Measurements from ENCODE around the gene LRCOL1.
"Not testable (repeated sequence)": the region's sequence is repeated elsewhere in the genome, so short reads cannot be mapped to it uniquely, and the experiment has no call there.

The LRCOL1 gene

DNA sequence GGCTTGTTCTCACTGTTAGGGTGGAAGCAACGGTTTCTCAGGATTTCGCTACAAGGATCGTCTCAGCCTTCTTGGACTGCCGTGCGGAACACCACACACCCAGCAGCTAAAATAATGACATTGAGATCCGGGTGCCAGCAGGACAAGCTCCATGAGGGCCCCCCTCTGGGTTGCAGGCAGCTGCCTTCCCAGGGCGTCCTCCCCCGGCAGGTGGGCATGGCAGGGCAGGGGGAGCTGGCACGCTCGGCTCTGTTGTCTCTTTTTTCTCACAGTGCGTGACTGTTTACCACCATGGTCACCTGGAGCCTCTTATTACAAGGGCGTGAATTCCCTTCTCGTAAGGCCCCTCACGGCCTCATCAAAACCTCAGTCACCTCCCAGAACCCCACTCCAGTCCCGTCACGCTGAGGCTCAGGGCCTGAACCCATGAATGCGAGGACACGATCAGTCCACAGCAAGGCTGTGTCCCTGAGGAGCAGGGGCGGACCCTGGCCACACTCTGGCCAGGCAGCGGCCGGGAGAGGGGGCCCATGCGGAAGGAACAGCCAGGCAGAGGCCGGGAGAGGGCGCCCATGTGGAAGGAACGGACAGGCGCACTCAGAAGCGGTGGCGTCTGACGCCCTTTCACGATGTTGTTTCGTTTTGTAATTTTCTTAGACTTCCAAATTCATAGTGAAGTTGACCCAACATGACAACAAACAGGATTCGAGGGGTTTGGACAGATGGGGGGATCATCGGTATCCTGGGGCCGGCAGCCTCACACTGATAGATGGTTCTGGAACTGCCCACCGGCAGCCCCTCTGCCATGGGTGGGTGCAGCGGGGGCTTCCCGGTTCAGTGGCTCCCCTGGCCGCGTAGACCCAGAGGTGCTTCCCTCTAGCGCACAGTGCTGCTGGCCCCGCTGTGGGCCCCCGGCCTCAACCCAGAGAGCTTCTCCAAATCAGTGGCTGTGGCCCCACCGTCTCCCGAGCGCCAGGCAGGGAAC lies 10.0 kb downstream of the LRCOL1 start:
- no peak for DNase-seq

- not testable (repeated sequence) for DNase-seq
Measured at GRCh38 chr12:132599502-132599901, 10.9 kb downstream of the LRCOL1 start.

- DNase-seq: no peak
Measured at GRCh38 chr12:132597333-132598316, 12.8 kb downstream of the LRCOL1 start.

- no peak for DNase-seq
Measured at GRCh38 chr12:132596016-132596415, 14.4 kb downstream of the LRCOL1 start.

DNA sequence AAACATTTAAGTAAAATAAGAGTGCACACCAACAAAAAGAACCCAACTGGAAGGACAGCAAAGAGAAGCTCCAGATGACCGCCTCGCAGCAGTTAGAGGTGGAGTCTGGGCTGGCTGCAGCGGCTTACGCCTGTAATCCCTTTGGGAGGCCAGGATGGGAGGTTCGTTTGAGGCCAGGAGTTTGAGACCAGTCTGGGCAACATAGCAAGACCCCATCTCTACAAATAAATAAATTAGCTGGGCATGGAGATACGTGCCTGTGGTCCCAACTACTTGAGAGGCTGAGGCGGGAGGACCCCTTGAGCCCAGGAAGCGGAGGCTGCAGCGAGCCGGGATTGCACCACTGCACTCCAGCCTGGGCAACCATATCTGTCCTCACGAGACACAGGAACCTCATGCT lies 15.2 kb downstream of the LRCOL1 start:
- DNase-seq: no peak

GRCh38 chr12:132593938-132594358 lies 16.4 kb downstream of the LRCOL1 start:
- DNase-seq: peak; percentile 82 to 97

GRCh38 chr12:132593521-132593920 lies 16.9 kb downstream of the LRCOL1 start:
- DNase-seq: no peak

- DNase-seq: no peak
Measured at GRCh38 chr12:132593071-132593470, 17.3 kb downstream of the LRCOL1 start.

DNA sequence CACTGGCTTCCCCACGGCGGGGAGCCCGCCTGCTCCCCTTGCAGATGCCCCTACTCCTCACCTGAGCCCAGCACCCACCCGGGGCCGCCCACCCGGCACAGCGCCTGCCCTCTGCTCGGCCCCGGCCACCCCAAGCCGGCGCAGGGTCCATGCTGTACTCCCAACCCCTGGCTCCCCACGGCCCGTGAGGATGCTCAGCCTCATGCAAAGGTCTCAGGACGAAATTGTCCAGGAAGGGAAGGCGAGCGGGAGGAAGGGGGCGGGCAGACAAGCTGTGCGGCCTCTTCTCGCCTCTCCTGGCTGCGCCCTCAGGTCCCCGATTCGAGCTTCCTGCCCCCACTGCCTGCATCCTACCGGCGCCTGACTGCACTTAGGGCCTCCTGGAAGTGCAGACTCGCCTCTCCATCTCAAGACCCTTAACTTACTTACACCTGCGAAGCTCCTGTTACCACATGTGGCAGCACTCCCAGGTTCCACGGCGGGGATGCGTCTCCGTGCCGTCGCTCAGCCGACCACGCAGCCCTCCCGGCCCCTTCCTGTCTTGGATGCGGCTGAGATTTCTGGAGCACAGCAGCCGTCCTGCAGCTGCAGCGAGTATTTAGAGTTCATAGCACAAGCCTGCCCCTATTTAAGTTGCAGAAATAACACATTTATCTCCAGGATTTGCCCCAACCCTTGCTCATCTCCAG lies 18.0 kb downstream of the LRCOL1 start:
- no peak for DNase-seq

- no peak for DNase-seq
Measured at GRCh38 chr12:132591107-132591935, 19.1 kb downstream of the LRCOL1 start.

DNA sequence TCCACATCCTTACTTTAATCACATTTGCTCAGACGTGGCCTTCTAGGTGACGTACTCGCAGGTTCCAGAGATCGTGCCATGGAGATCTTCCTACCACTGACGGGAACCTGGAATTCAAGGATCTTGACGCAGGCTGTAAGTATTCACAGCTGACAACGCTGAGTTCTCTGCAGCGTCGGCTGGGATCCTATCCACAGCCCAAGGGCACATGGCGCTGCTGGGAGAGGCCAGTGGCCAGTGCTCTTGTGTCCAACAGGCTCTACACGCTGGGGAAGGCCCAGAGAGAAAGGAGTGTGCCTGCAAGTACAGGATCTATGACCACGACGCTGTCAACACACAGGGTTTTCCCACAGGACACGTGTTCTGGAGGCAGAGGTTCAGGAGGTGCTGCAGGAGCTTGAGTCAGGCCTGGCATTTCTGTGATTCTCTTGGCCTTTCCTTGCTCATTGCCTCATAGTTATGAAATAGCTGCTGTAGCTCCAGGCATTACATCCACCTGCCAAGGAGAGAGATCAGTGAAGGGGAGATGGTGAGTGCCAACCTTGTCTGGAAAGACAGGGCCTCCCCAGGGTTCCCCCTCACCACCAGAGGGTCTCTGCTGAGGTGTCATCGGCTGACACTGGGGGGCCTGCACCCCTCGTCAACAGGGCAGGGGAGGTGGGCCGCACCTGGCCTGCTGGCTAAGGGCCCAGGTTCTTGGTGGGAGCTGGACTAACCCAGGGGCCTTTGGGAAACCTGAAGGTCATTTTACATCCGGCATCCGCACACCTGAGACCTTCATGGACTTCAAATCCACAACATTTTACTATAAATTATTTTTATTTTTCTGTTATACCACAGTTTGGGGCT lies 21.3 kb downstream of the LRCOL1 start:
- no peak for DNase-seq

DNA sequence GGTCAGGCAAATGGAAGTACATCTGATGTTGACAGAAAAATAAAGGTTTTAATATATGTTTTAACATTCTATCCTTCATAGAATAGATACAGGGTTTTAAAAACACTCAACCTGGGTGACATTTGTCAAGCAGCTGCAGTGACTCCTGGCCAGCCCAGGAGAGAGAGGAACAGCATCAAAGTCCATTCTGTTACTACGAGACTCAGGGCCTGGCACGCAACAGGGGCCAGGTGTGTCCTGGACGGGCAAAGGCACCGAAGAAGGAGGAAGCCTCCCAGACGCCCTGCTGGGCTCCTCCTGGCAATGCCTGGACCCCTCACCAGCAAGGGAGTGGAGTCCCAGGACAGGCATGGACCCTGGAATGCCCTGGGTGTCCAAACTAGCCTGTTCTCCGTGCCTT lies 22.1 kb downstream of the LRCOL1 start:
- no peak for DNase-seq

DNA sequence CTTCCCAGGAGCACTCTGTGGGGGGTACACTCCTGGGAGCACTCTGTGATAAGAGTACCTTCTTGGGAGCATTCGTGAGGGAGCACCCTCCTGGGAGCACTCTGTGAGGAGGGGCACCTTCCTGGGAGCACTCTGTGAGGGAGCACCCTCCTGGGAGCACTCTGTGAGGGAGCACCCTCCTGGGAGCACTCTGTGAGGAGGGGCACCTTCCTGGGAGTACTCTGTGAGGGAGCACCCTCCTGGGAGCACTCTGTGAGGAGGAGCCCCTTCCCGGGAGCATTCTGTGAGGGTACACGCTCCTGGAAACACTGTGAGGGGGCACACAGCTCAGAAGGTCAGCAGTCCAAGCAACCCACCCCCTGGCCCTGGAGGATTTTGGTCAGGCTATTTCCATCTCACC lies 22.6 kb downstream of the LRCOL1 start:
- DNase-seq: no peak

DNA sequence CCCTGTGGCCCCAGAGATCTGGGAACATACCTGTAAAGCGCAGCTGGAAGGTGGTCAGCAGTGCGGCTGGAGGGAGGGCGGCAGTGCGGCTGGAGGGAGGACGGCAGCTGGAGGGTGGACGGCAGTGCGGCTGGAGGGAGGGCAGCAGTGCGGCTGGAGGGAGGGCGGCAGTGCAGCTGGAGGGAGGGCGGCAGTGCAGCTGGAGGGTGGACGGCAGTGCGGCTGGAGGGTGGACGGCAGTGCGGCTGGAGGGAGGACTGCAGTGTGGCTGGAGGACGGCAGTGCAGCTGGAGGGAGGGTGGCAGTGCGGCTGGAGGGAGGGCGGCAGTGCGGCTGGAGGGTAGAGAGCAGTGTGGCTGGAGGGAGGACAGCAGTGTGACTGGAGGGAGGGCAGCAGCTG lies 23.5 kb downstream of the LRCOL1 start:
- DNase-seq: no peak

DNA sequence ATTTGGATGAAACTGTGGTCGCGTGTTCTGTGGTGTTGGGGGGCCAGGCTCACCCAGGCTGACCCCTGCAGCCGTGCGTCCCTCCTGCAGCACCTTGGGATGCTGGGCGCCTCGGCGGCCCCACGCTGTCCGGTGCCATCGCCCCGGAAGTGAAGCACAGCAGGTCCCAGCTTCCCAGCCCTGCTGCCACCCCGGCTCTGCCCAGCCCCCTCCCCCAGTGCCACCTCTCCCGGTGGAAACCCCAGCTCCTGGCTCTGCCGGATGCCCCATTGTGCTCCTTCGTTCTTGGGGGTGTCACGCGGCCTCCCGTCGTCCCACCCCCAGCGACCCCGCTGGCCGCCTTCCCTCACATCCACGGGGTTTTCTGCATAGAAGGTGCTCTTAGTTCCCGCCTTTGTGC lies 25.2 kb downstream of the LRCOL1 start:
- DNase-seq: no peak

GRCh38 chr12:132584429-132584828 lies 26.0 kb downstream of the LRCOL1 start:
- no peak for DNase-seq

DNA sequence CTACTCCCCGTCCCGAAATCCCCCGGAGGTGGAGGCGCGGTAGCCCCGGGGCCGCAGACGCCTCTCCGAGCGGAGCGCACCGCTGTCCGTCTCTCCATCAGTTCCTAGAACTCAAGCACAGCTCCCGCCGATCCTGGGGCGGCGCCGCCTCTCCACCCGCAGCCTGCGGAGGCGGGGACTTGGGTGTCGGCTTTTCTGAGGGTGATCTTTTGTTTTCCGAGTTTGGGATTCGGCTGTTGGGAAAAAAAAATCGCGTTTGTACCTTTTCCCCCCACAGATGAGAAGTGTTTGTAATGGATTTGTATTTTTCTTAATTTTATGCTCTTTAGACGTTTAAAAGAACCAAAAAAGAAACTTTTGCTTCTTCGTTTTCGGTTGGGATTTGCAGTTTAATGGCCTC lies 26.6 kb downstream of the LRCOL1 start:
- no peak for DNase-seq

DNA sequence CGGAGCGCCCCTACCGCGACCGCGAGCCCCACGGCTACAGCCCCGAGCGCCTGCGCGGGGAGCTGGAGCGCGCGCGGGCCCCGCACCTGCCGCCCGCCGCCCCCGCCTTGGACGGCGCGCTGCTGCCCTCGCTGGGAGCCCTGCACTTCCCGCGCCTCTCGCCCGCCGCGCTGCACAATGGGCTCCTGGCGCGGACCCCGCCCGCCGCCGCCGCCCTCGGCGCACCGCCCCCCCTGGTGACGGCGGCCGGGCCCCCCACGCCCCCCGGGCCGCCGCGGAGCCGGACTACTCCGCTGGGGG lies 27.0 kb downstream of the LRCOL1 start:
- no peak for DNase-seq

DNA sequence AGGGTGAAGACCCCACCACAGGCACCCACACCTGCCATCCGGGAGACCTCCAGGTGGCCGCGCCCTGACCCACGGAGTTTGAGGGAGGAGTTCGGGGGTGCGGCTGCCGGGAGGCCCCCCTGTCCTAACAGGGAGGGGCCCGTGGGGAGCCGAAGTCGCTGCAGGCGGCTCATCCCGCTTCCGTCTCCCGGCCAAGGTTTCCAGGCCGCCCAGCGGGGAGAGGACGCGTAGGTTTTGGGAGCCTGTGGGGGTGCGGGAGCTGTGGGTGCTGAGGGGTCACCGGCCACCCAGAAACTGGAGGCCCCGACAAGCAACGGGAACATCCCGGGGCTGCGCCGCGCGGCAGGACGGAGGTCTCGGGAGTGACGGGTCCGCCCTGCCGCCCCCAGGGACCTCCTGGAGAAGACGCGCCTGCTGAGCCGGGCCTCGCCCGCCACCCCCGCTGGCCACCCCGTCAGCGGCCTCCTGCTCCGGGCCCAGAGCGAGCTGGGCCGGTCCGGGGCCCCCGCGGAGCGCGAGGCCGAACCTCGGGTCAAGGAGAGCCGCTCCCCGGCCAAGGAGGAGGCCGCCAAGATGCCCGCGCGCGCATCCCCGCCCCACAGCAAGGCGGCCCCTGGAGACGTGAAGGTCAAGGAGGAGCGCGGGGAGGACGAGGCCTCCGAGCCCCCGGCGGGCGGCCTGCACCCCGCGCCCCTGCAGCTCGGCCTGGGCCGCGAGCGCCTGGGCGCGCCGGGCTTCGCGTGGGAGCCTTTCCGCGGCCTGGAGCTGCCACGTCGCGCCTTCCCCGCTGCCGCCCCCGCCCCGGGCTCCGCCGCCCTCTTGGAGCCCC lies 27.6 kb downstream of the LRCOL1 start:
- no peak for DNase-seq

DNA sequence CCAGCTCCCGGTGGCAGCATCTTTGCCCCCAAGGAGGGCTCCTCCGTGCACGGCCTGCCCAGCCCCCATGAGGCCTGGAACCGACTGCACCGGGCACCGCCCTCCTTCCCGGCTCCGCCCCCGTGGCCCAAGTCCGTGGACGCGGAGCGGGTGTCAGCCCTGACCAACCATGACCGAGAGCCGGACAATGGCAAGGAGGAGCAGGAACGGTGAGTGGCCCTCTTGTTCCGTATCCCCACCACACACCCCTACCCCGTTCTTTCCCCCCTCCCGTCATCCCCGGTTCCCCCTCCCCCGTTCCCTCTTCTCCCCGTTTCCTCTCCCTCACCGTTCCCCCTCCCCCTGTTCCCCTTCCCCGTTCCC lies 28.3 kb downstream of the LRCOL1 start:
- DNase-seq: no peak

All from cerebellar nuclear complex (tissue), 1 donor.